Epithelial cell of proximal tubule (primary cell): Measurements from ENCODE around the gene SRP14. TPM values are rescaled to one million over a fixed set of nuclear protein-coding genes. Genes with fewer than 3 reads are reported as not detected.
A peak's percentile ranks its signal among the peaks of the same experiment; 100 is the strongest.
"Not testable (repeated sequence)": the region's sequence is repeated elsewhere in the genome, so short reads cannot be mapped to it uniquely, and the experiment has no call there.

Experiments
- DNase-seq: peaks from one replicate; pipeline ENCODE4 v3.0.0-alpha.2; 2011; ENCODE audit warnings: low read depth
- H3K4me3 ChIP-seq: 2 replicates; pipeline ENCODE4 v1.5.1; 2011; ENCODE audit warnings: low read depth, mild to moderate bottlenecking, low read length
- CTCF ChIP-seq: conservative IDR thresholded peaks from 2 replicates; pipeline ENCODE4 v1.5.1; 2012; ENCODE audit warnings: low read depth, mild to moderate bottlenecking, low read length
- total RNA-seq: library from RNA; depleted of rRNA; stranded (reverse); fragments of >200 nt; gene quantifications from 2 replicates; pipeline ENCODE4 v1.2.3, GENCODE V29; 2015

The SRP14 gene
- total RNA-seq, 1 donor from 2014 or later: 402 TPM

GRCh38 chr15:40042791-40043320 is 3.9 kb upstream of the SRP14 start:
- no peak for DNase-seq
- no peak for TF ChIP-seq CTCF
- H3K4me3 ChIP-seq: no peak overlapping the region

GRCh38 chr15:40040770-40041169 is 1.8 kb upstream of the SRP14 start:
- no peak for TF ChIP-seq CTCF
- no peak overlapping the region for H3K4me3 ChIP-seq
- no peak for DNase-seq

GRCh38 chr15:40040293-40040635 is 1.3 kb upstream of the SRP14 start:
- H3K4me3 ChIP-seq: peak overlapping the region; percentile 90
- DNase-seq: no peak
- TF ChIP-seq CTCF: no peak

- no peak for DNase-seq
- TF ChIP-seq CTCF: no peak
- peak overlapping the region; percentile 90 for H3K4me3 ChIP-seq
These were observed 725 bp downstream of the SRP14 start for GRCh38 chr15:40038275-40038637.

- DNase-seq: no peak
These were observed 1.3 kb downstream of the SRP14 start for GRCh38 chr15:40037721-40038120.

GRCh38 chr15:40035182-40035581 is 3.8 kb downstream of the SRP14 start:
- not testable (repeated sequence) for DNase-seq, H3K4me3 ChIP-seq

More at GRCh38 chr15:40037721-40038120, 1.3 kb downstream of the SRP14 start:
- H3K4me3 ChIP-seq: peak overlapping the region; percentile 90
- no peak for TF ChIP-seq CTCF

GRCh38 chr15:40034186-40034946 is 4.6 kb downstream of the SRP14 start:
- DNase-seq: no peak
- TF ChIP-seq CTCF: no peak
- H3K4me3 ChIP-seq: no peak overlapping the region
